22Rv1 (cell line): Measurements from ENCODE around the gene UNK.

Source experiments
- ZFX ChIP-seq: fragments of 450-650 bp; IDR thresholded peaks from 2 replicates; pipeline ENCODE4 v1.6.1; 2017; ENCODE audit warnings: antibody characterized with exemption, borderline replicate concordance
- TF ChIP-seq, protein P1 (sequence below): fragments of 450-650 bp; IDR thresholded peaks from 2 replicates; pipeline ENCODE4 v1.5.1; 2017; ENCODE audit warnings: mild to moderate bottlenecking

- TF ChIP-seq, protein P1, sequence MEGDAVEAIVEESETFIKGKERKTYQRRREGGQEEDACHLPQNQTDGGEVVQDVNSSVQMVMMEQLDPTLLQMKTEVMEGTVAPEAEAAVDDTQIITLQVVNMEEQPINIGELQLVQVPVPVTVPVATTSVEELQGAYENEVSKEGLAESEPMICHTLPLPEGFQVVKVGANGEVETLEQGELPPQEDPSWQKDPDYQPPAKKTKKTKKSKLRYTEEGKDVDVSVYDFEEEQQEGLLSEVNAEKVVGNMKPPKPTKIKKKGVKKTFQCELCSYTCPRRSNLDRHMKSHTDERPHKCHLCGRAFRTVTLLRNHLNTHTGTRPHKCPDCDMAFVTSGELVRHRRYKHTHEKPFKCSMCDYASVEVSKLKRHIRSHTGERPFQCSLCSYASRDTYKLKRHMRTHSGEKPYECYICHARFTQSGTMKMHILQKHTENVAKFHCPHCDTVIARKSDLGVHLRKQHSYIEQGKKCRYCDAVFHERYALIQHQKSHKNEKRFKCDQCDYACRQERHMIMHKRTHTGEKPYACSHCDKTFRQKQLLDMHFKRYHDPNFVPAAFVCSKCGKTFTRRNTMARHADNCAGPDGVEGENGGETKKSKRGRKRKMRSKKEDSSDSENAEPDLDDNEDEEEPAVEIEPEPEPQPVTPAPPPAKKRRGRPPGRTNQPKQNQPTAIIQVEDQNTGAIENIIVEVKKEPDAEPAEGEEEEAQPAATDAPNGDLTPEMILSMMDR = no peak
- no peak for TF ChIP-seq ZFX
Observed at GRCh38 chr17:75752802-75753513, 31.6 kb upstream of the UNK start.
